Tibial nerve (tissue), 4 donors: ENCODE data around the gene NKAIN2. TPM values are rescaled to one million over a fixed set of nuclear protein-coding genes. Genes with fewer than 3 reads are reported as not detected.

Source experiments
- DNase-seq, 2 donors: peaks; one replicate each; pipeline ENCODE4 v3.0.0-alpha.2; 2019; ENCODE audit warnings: low spot score in 2 of 2
- H3K27ac ChIP-seq, 4 donors: fragments of 200-600 bp; sonication (generic) in 3 of 4; one replicate each; pipeline ENCODE4 v1.5.1; 2017 to 2019; ENCODE audit warnings: mild to moderate bottlenecking in 1 of 4
- H3K27me3 ChIP-seq, 2 donors: fragments of 200-600 bp; sonication (generic) in 1 of 2; one replicate each; pipeline versions ENCODE4 v1.5.1 to v1.6.0; 2017 to 2019
- H3K36me3 ChIP-seq, 3 donors: fragments of 200-600 bp; sonication (generic); one replicate each; pipeline ENCODE4 v1.5.1; 2018 to 2019
- H3K4me1 ChIP-seq, 4 donors: fragments of 200-600 bp; sonication (generic) in 3 of 4; one replicate each; pipeline ENCODE4 v1.5.1; 2017 to 2019
- H3K4me3 ChIP-seq, 4 donors: fragments of 200-600 bp; sonication (generic) in 3 of 4; one replicate each; pipeline ENCODE4 v1.5.1; 2017 to 2019; ENCODE audit warnings: mild to moderate bottlenecking in 1 of 4, moderate library complexity in 1 of 4
- H3K9me3 ChIP-seq, 4 donors: fragments of 200-600 bp; sonication (generic) in 3 of 4; one replicate each; pipeline ENCODE4 v1.5.1; 2017 to 2019
- CTCF ChIP-seq, 5 experiments: fragments of 200-600 bp in 3 of 5; fragments of 450-650 bp in 2 of 5; sonication (generic) in 3 of 5; IDR thresholded peaks; one replicate each; pipeline ENCODE4 v1.5.1; 2016 to 2019; ENCODE audit warnings: antibody characterized with exemption in 5 of 5, mild to moderate bottlenecking in 3 of 5, moderate library complexity in 2 of 5
- EP300 ChIP-seq, 2 donors: sonication (generic); formaldehyde crosslinking; IDR thresholded peaks; one replicate each; pipeline ENCODE4 v1.6.1; 2017; ENCODE audit warnings: antibody characterized with exemption in 2 of 2, mild to moderate bottlenecking in 1 of 2
- POLR2A ChIP-seq, 2 donors: fragments of 450-650 bp; IDR thresholded peaks; one replicate each; pipeline ENCODE4 v1.6.1; 2017; ENCODE audit warnings: antibody characterized with exemption in 2 of 2, mild to moderate bottlenecking in 2 of 2, moderate library complexity in 2 of 2
- WGBS, 2 donors: methylation state at CpG; one replicate each; pipeline ENCODE4 v1.1.5; 2018; 5-methylcytosine and 5-hydroxymethylcytosine counted together
- total RNA-seq, 4 donors: library from RNA; depleted of rRNA; stranded (reverse); fragments of >200 nt; gene quantifications; one replicate each; pipeline ENCODE4 v1.1.0, GENCODE V29; 2016

NKAIN2 gene
- total RNA-seq, 4 donors from 2014 or later = 8.1 to 20.8 (median 15.2) TPM

DNA sequence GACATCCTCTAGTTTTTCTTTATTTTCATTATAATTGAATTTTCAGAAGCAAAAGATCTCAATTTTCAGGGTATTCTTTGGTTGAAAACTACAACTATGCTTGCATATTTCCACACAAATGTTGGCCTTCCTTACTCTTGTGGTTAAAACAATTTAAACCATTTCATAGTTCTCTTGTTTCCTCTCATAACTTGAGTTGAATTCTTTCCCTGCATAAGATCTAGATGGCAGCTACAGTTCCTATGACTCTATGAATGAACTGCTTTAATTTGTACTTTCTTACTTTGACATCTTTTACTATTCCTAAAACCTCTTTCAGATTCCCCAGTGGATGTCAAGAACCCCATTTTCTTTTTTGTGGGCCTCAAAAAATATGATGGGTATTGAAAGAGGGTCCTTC lies 564.5 kb downstream of the NKAIN2 start:
- Histone ChIP-seq H3K36me3 (no peaks in the 10 kb centered on the region), H3K27me3 (no peaks in the 10 kb centered on the region)

DNA sequence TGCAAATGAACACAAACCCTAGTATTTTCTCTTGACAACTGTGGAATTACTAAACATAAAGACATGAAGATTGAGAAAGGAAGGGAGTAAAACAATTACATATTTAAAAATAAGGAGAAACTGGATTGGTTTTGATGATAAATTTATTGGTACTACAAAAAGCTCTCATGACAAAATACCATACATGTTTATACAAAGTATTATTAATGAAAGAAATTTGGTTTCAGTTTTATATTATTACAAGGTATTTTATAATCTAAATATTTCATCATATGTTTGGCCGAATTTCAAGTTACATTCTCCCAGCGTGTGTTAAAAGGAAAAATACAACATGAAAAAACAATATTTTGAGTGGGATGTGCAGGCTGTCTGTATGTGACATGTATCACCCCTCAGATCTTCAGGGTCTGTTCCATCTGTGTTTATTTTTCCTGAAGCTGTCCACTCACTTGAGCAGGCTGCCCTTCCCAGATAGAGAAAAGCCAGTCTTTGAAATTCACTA lies 568.4 kb downstream of the NKAIN2 start:
- Histone ChIP-seq H3K9me3 (no peaks in the 10 kb centered on the region), H3K27me3 (no peaks in the 10 kb centered on the region), H3K36me3 (no peaks in the 10 kb centered on the region), H3K27ac (no peak overlapping the region), H3K4me3 (no peak overlapping the region), H3K4me1 (no peaks in the 10 kb centered on the region)
- 37 to 39% methylated on average over 2 of the region's 2 CpGs for WGBS, 2 donors
- no peak for DNase-seq
- TF ChIP-seq EP300 (IDR thresholded peaks at IDR 0.05) = no peak
- TF ChIP-seq POLR2A (IDR thresholded peaks at IDR 0.05) = no peak
- TF ChIP-seq CTCF (IDR thresholded peaks at IDR 0.05) = no peak

More for the DNA sequence above, 564.5 kb downstream of the NKAIN2 start:
- no peak overlapping the region for H3K4me3 ChIP-seq
- no peaks in the 10 kb centered on the region for H3K9me3 ChIP-seq
- TF ChIP-seq POLR2A (IDR thresholded peaks at IDR 0.05) (no peak), CTCF (IDR thresholded peaks at IDR 0.05) (no peak)
- H3K27ac ChIP-seq = no peak overlapping the region
- no peaks in the 10 kb centered on the region for H3K4me1 ChIP-seq
- DNase-seq = no peak

- TF ChIP-seq POLR2A (IDR thresholded peaks at IDR 0.05) (no peak), EP300 (IDR thresholded peaks at IDR 0.05) (no peak), CTCF (IDR thresholded peaks at IDR 0.05) (no peak)
- WGBS, 2 donors = 52 to 70% methylated on average over 1 of the region's 1 CpG
- no peaks in the 10 kb centered on the region for H3K36me3 ChIP-seq
These were observed 569.7 kb downstream of the NKAIN2 start for GRCh38 chr6:124373386-124373785.

GRCh38 chr6:124389127-124389526 lies 585.5 kb downstream of the NKAIN2 start:
- H3K9me3 ChIP-seq = peaks cover 0 to 23% (median 4%) of the 10 kb centered on the region in 4 donors
- H3K27me3 ChIP-seq = no peaks in the 10 kb centered on the region
- H3K36me3 ChIP-seq = no peaks in the 10 kb centered on the region
- TF ChIP-seq POLR2A (IDR thresholded peaks at IDR 0.05) = no peak
- TF ChIP-seq CTCF (IDR thresholded peaks at IDR 0.05) = no peak
- TF ChIP-seq EP300 (IDR thresholded peaks at IDR 0.05) = no peak
- DNase-seq = no peak
- no peaks in the 10 kb centered on the region for H3K4me1 ChIP-seq
- no peak overlapping the region for H3K27ac ChIP-seq
- H3K4me3 ChIP-seq = no peak overlapping the region

More at GRCh38 chr6:124373386-124373785, 569.7 kb downstream of the NKAIN2 start:
- H3K4me1 ChIP-seq = no peaks in the 10 kb centered on the region
- no peak overlapping the region for H3K4me3 ChIP-seq
- H3K9me3 ChIP-seq = no peaks in the 10 kb centered on the region
- DNase-seq = no peak
- H3K27me3 ChIP-seq = no peaks in the 10 kb centered on the region
- H3K27ac ChIP-seq = no peak overlapping the region

DNA sequence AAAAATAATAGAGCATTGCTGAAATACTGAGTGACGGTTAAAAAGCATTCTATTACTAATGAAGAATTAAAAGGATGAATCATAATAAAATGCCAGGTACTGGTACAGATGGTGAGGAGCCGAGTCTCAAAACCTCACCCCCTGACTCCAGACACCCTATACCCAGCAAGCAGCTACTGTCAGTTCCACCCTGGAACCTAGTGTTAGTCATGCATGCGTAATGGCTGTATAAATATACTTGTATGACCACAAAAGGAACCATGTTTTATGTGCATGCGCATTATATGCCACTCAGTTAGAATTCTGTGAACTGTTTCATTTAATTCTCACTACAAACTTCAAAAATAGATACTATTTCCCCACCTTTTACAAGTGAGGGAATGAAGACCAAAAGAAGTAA lies 589.9 kb downstream of the NKAIN2 start:
- Histone ChIP-seq H3K36me3 (no peaks in the 10 kb centered on the region), H3K27me3 (no peaks in the 10 kb centered on the region), H3K9me3 (peaks cover 0 to 6% (median 2%) of the 10 kb centered on the region in 4 donors), H3K4me1 (no peaks in the 10 kb centered on the region), H3K4me3 (no peak overlapping the region), H3K27ac (no peak overlapping the region)
- no peak for DNase-seq
- TF ChIP-seq EP300 (IDR thresholded peaks at IDR 0.05) = no peak
- TF ChIP-seq CTCF (IDR thresholded peaks at IDR 0.05) = no peak
- no peak for TF ChIP-seq POLR2A (IDR thresholded peaks at IDR 0.05)
- 94 to 96% methylated on average over 4 of the region's 4 CpGs for WGBS, 2 donors
